ENCODE data around the gene COMMD7.
A peak's percentile ranks its signal among the peaks of the same experiment; 100 is the strongest.
"Not testable (repeated sequence)": the region's sequence is repeated elsewhere in the genome, so short reads cannot be mapped to it uniquely, and the experiment has no call there.

Gene COMMD7

GRCh38 chr20:32764005-32764960 lies 21.0 kb upstream of the COMMD7 start:
- no peak for DNase-seq

GRCh38 chr20:32763202-32764004 lies 20.1 kb upstream of the COMMD7 start:
- DNase-seq = no peak

- no peak for DNase-seq
Observed at GRCh38 chr20:32762754-32763201, 19.5 kb upstream of the COMMD7 start.

GRCh38 chr20:32761831-32762753 lies 18.8 kb upstream of the COMMD7 start, which contains the start of gene DNMT3B:
DNMT3B (plus strand) TSS chr20:32762385; CDS start chr20:32780324, 17,939 bp downstream.
- no peak for DNase-seq

GRCh38 chr20:32761417-32761830 lies 18.2 kb upstream of the COMMD7 start:
- no peak for DNase-seq

GRCh38 chr20:32756156-32756555 lies 12.9 kb upstream of the COMMD7 start:
- no peak for DNase-seq

GRCh38 chr20:32753731-32754130 lies 10.5 kb upstream of the COMMD7 start:
- no peak for DNase-seq

GRCh38 chr20:32752458-32753250 lies 9.4 kb upstream of the COMMD7 start:
- DNase-seq = no peak

GRCh38 chr20:32751702-32752457 lies 8.6 kb upstream of the COMMD7 start:
- no peak for DNase-seq

GRCh38 chr20:32751293-32751692 lies 8.0 kb upstream of the COMMD7 start:
- DNase-seq = no peak

GRCh38 chr20:32749914-32750637 lies 6.8 kb upstream of the COMMD7 start:
- no peak for DNase-seq

GRCh38 chr20:32742322-32743236 lies 688 bp downstream of the COMMD7 start:
- no peak for DNase-seq

- no peak for DNase-seq
Observed at GRCh38 chr20:32741151-32741550, 2.1 kb downstream of the COMMD7 start.

GRCh38 chr20:32737371-32738223 lies 5.7 kb downstream of the COMMD7 start:
- DNase-seq = no peak

GRCh38 chr20:32731882-32732266 lies 11.4 kb downstream of the COMMD7 start:
- DNase-seq = peak; percentile 52

GRCh38 chr20:32729334-32729733 lies 13.9 kb downstream of the COMMD7 start:
- DNase-seq = not testable (repeated sequence)

- not testable (repeated sequence) for DNase-seq
Observed at GRCh38 chr20:32728435-32728834, 14.8 kb downstream of the COMMD7 start.

- DNase-seq = no peak
Observed at GRCh38 chr20:32727683-32728082, 15.6 kb downstream of the COMMD7 start.
